BLaER1 (cell line): ENCODE results near the gene RNF4.
"Not testable (repeated sequence)": the region's sequence is repeated elsewhere in the genome, so short reads cannot be mapped to it uniquely, and the experiment has no call there.

Experiments used
- H3K27ac ChIP-seq: shearing (Covaris generic); formaldehyde crosslinking; 2 replicates; pipeline ENCODE4 v1.8.1; 2022
- H3K27me3 ChIP-seq: shearing (Covaris generic); formaldehyde crosslinking; 2 replicates; pipeline ENCODE4 v1.8.1; 2022
- H3K36me3 ChIP-seq: shearing (Covaris generic); formaldehyde crosslinking; 2 replicates; pipeline ENCODE4 v1.8.1; 2022
- H3K4me1 ChIP-seq: shearing (Covaris generic); formaldehyde crosslinking; 2 replicates; pipeline ENCODE4 v1.8.1; 2022
- H3K4me2 ChIP-seq: shearing (Covaris generic); formaldehyde crosslinking; 2 replicates; pipeline ENCODE4 v1.8.1; 2022
- H3K4me3 ChIP-seq: shearing (Covaris generic); formaldehyde crosslinking; 2 replicates; pipeline ENCODE4 v1.8.1; 2022
- H3K9ac ChIP-seq: shearing (Covaris generic); formaldehyde crosslinking; 2 replicates; pipeline ENCODE4 v1.8.1; 2022
- H3K9me3 ChIP-seq: shearing (Covaris generic); formaldehyde crosslinking; 2 replicates; pipeline ENCODE4 v1.8.1; 2022
- H4K20me1 ChIP-seq: shearing (Covaris generic); formaldehyde crosslinking; 2 replicates; pipeline ENCODE4 v1.8.1; 2022
- Cebpa-rat ChIP-seq: shearing (Covaris generic); IDR thresholded peaks from 2 replicates; pipeline ENCODE4 v1.8.1; 2022

RNF4 gene

DNA sequence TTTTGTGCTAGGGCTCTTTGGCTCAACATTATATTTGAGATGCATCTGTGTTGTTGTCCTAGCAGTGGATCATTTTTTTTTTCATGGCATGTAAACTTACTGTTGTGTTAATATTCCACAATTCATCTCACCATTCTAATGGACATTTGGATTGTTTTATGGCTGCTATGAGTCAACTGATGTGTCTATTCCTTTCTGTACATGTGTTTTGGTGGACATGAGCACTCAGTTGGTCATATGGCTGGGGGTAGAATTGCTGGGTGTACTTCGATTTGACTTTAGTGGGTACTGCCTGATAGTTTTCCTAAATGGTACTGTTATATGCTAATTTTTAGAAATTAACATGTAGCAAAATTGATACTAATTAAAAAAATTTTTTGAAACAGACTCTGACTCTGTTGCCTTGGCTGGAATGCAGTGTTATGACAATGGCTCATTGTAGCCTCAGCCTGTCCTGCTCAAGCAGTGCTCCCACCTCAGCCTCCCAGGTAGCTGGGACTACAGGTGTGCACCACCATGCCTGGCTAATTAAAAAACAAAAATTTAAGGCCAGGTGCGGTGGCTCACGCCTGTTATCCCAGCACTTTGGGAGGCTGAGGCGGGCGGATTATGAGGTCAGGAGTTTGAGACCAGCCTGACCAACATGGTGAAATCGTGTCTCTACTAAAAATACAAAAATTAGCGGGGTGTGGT is 76.6 kb downstream of the RNF4 start:
- Histone ChIP-seq H3K27ac (no peak overlapping the region), H3K9ac (no peak overlapping the region), H3K4me3 (no peak overlapping the region), H3K27me3 (no peaks in the 10 kb centered on the region), H3K4me1 (peaks cover 10% of the 10 kb centered on the region; the same call in 1 of the 2 replicates), H3K36me3 (peaks cover 64% of the 10 kb centered on the region), H3K9me3 (peaks cover 16% of the 10 kb centered on the region; the same call in 1 of the 2 replicates), H3K4me2 (no peak overlapping the region), H4K20me1 (peaks cover 100% of the 10 kb centered on the region)
- no peak for TF ChIP-seq Cebpa-rat

DNA sequence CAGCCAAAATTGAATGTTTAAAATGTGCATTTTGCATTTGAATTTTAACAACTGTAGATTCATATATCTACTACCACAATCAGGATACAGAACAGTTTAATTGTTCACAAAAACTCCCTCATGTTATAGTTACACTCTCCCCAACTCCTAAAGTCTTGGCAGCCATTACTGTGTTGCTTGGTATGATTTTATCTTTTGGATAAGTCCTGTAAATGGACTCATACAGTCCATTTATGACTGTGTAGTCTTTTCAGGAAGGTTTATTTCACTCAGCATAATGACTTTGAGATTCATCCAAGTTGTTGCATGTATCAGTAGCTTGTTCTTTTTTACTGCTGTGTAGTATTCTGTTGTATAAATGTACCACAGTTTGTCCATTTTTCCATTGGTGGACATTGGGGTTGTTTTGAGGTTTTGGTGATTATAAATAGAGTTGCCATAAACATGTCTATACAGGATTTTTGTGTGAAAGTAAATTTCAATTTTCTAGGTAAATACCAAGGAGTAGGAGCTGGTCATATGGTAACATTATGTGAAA is 77.4 kb downstream of the RNF4 start:
- no peak for TF ChIP-seq Cebpa-rat
- no peak overlapping the region for H3K4me3 ChIP-seq
- H3K36me3 ChIP-seq = peaks cover 59% of the 10 kb centered on the region
- peaks cover 10% of the 10 kb centered on the region; the same call in 1 of the 2 replicates for H3K4me1 ChIP-seq
- peaks cover 100% of the 10 kb centered on the region for H4K20me1 ChIP-seq
- no peak overlapping the region for H3K4me2 ChIP-seq
- no peak overlapping the region for H3K27ac ChIP-seq
- no peaks in the 10 kb centered on the region for H3K27me3 ChIP-seq
- peaks cover 16% of the 10 kb centered on the region; the same call in 1 of the 2 replicates for H3K9me3 ChIP-seq
- no peak overlapping the region for H3K9ac ChIP-seq

DNA sequence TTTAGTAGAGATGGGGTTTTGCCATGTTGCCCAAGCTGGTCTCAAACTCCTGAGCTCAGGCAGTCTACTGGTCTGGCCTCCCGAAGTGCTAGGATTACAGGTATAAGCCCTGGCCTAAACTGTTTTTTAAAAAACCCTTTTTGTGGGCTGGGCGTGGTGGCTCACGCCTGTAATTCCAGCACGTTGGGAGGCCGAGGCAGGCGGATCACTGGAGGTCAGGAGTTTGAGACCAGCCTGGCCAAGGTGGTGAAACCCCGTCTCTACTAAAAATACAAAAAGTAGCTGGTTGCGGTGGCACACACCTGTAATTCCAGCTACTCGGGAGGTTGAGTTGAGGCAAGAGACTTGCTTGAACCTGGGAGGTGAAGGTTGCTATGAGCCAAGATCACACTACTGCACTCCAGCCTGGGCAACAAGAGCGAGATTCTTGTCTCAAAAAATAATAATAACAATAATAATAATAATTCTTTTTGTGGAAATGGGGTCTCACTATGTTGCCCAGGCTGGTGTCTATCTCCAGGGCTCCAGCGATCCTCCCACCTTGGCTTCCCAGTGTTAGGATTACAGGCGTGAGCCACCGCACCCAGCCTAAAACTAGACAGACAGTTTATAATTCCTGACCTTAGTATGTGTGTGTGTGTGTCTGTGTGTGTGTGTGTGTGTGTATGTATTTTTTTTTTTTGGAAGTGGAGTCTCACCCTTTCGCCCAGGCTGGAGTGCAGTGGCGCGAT is 78.2 kb downstream of the RNF4 start:
- not testable (repeated sequence) for H3K4me3 ChIP-seq, H3K27me3 ChIP-seq, H3K4me2 ChIP-seq, H3K27ac ChIP-seq, H3K9ac ChIP-seq
- H3K9me3 ChIP-seq = peaks cover 16% of the 10 kb centered on the region; the same call in 1 of the 2 replicates
- H4K20me1 ChIP-seq = peaks cover 100% of the 10 kb centered on the region
- H3K36me3 ChIP-seq = peaks cover 52% of the 10 kb centered on the region
- H3K4me1 ChIP-seq = peaks cover 10% of the 10 kb centered on the region; the same call in 1 of the 2 replicates

DNA sequence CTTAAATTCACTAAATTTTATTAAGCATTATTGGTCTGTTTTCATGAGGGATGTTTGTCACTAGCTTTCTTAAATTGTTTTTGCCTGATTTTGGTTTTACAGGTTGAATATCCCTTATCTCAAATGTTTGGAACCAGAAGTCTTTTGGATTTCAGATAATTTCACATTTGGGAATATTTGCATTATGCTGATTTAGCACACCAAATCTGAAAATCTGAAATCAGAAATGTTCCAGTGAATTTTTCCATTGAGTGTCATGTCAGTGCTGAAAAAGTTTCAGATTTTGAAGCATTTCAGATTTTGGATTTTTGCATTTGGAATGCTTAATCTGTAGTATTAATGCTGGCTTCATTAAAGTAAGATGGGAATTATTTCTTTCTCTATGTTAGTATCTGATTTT is 82.2 kb downstream of the RNF4 start:
- Histone ChIP-seq H3K9ac (no peak overlapping the region), H3K36me3 (peaks cover 28% of the 10 kb centered on the region; the same call in 1 of the 2 replicates), H3K9me3 (no peaks in the 10 kb centered on the region; the same call in 1 of the 2 replicates), H3K4me1 (peaks cover 10% of the 10 kb centered on the region; the same call in 1 of the 2 replicates), H3K27me3 (no peaks in the 10 kb centered on the region), H3K27ac (no peak overlapping the region), H3K4me2 (no peak overlapping the region), H3K4me3 (no peak overlapping the region), H4K20me1 (peaks cover 100% of the 10 kb centered on the region)
- no peak for TF ChIP-seq Cebpa-rat

DNA sequence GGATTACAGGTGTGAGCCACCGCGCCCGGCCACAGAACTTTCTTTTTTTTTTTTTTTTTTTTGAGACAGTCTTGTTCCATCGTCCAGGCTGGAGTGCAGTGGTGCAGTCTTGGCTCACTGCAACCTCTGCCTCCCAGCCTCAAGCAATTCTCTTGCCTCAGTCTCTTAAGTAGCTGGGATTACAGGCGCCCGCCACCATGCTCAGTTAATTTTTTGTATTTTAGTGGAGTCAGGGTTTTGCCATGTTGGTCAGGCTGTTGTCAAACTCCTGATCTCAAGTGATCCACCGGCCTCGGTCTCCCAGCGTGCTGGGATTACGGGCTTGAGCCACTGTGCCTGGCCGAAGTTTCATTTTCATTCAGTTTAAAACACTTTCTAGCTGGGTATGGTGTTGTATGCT is 83.9 kb downstream of the RNF4 start:
- no peak overlapping the region for H3K4me2 ChIP-seq
- H3K27ac ChIP-seq = no peak overlapping the region
- H3K27me3 ChIP-seq = no peaks in the 10 kb centered on the region
- H4K20me1 ChIP-seq = peaks cover 100% of the 10 kb centered on the region
- H3K9ac ChIP-seq = no peak overlapping the region
- no peak overlapping the region for H3K4me3 ChIP-seq
- no peaks in the 10 kb centered on the region for H3K9me3 ChIP-seq
- TF ChIP-seq Cebpa-rat = no peak
- peaks cover 7% of the 10 kb centered on the region; the same call in 1 of the 2 replicates for H3K4me1 ChIP-seq
- H3K36me3 ChIP-seq = peaks cover 13% of the 10 kb centered on the region; the same call in 1 of the 2 replicates

DNA sequence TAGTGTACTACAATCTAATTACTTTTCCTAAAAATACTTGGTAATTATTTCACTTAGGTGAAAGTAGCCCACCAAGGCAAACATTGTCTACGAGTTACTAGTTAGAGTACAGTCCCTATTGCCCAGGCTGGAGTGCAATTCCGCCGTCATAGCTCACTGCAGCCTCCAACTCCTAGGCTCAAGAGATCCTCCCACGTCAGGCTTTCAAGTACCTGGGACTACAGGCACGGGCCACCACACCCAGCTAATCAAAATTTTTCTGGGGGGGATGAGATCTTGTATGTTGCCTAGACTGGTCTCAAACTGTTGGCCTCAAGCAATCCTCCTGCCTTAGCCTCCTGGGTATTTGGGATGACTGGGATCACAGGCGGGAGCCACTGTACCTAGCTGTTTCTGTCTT is 89.4 kb downstream of the RNF4 start:
- Histone ChIP-seq H4K20me1 (peaks cover 100% of the 10 kb centered on the region), H3K4me3 (no peak overlapping the region), H3K4me1 (no peaks in the 10 kb centered on the region), H3K27ac (no peak overlapping the region), H3K9ac (no peak overlapping the region), H3K27me3 (no peaks in the 10 kb centered on the region), H3K9me3 (no peaks in the 10 kb centered on the region), H3K36me3 (peaks cover 56% of the 10 kb centered on the region), H3K4me2 (no peak overlapping the region)
- TF ChIP-seq Cebpa-rat = no peak

DNA sequence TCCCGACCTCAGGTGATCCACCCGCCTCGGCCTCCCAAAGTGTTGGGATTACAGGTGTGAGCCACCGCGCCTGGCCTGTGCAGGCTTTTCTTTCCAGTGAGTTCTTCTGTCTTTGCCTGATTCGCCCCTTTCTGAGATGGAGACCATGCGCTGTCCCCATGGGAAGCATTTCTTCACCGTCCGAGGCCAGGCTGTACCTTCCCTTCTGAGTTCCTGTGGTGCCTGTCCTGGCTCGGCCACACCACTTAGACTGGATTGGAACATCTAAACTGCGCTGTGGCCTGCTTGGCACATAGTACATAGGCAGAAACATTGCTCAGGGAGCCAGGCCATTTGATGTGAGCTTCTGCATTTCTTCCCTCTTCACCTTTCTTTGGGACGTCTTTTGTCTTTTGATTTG is 91.3 kb downstream of the RNF4 start:
- Histone ChIP-seq H3K4me2 (no peak overlapping the region), H4K20me1 (peaks cover 100% of the 10 kb centered on the region), H3K9ac (no peak overlapping the region), H3K27ac (no peak overlapping the region), H3K27me3 (no peaks in the 10 kb centered on the region), H3K9me3 (no peaks in the 10 kb centered on the region), H3K36me3 (peaks cover 64% of the 10 kb centered on the region), H3K4me1 (0 out of 2 replicates have a peak, but pooled peaks cover 5% of the 10 kb centered on the region), H3K4me3 (no peak overlapping the region)
- no peak for TF ChIP-seq Cebpa-rat
